Astrocyte of the spinal cord (primary cell): Measurements from ENCODE around the gene EN1.
A peak's percentile ranks its signal among the peaks of the same experiment; 100 is the strongest.

Source experiments
- DNase-seq: peaks from one replicate; pipeline ENCODE4 v3.0.0; 2011; ENCODE audit warnings: low read depth, low spot score
- H3K4me3 ChIP-seq: 2 replicates; pipeline ENCODE4 v1.5.1; 2011; ENCODE audit warnings: low read depth, mild to moderate bottlenecking, low read length, moderate library complexity
- in situ Hi-C: cut with HindIII; loops from 2 replicates; pipeline ENCODE4 v1.10.0; 2017; ENCODE audit warnings: low sequenced_read_pairs
- TF ChIP-seq, protein P1 (sequence below): IDR thresholded peaks from 2 replicates; pipeline ENCODE4 v1.5.1; 2012; ENCODE audit warnings: low read depth, mild to moderate bottlenecking, low read length, inconsistent platforms

EN1 gene

DNA sequence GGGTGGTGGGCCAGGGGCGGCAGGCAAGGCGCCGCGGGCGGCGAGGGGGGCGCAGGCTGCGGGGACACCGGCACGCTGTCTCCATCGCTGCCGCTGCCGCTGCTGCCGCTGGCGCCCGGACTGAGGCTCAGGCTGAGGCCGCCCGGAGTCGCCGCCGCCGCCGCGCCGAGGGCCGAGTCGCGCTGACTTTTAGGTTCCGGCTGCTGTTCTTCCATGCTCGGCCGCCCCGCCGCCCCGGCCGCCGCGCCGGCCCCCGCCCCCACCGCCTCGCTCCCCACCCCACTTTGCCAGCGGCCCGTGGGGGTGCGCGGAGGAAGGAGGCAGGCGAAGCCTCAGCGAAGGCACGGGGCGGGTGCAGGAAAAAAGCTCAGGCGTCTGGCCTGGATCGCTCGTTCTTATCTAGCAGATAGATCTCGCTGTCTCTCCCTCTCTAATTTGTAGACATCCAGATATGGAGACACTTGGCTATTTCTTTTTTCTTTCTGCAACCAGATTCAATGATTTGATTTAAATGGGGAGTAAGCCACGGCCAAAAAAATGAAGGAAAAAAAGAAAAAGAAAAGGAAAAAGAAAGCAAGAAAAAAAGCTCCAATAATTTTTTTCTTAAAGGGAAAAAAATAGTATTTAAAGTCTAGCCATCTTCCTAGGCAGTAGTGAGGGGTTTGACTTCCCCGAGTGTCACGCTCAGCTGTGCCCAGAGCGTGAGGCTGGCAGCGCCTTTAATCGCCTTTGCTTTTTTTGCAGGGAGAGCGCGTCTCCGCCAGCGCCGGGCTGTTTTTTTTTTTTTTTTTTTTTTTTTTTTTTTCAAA, at the start of gene EN1:
TSS of gene EN1 (minus strand) at position 696 of the 809 bp plus-strand sequence. CDS start at position 215, 481 bp downstream.
- DNase-seq, result no peak

DNA sequence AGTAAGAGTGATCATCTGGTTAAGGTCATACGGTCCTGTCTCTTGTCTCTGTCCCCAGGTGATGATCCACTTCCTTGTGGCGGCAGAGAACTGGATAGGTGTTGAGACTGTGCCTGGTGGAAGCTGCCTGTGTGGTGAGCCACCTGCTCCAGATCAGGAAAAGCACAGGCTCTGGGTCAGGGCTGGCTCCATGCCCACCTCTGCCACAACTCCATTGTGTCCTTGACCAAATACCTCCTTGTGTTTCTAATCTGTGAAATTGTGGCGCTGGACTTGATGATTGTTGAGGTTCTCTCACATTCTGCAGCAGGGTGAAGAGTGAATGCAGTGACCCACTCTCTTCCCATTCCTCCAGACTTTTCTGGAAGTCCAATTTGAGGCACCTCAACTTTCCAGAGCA, 45.7 kb upstream of the EN1 start:
- TF ChIP-seq, protein P1, sequence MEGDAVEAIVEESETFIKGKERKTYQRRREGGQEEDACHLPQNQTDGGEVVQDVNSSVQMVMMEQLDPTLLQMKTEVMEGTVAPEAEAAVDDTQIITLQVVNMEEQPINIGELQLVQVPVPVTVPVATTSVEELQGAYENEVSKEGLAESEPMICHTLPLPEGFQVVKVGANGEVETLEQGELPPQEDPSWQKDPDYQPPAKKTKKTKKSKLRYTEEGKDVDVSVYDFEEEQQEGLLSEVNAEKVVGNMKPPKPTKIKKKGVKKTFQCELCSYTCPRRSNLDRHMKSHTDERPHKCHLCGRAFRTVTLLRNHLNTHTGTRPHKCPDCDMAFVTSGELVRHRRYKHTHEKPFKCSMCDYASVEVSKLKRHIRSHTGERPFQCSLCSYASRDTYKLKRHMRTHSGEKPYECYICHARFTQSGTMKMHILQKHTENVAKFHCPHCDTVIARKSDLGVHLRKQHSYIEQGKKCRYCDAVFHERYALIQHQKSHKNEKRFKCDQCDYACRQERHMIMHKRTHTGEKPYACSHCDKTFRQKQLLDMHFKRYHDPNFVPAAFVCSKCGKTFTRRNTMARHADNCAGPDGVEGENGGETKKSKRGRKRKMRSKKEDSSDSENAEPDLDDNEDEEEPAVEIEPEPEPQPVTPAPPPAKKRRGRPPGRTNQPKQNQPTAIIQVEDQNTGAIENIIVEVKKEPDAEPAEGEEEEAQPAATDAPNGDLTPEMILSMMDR, result no peak
- in situ Hi-C loops, result no loop called here
- no peak for DNase-seq
- H3K4me3 ChIP-seq, result no peak overlapping the region

More for the DNA sequence above, at the start of gene EN1:
- in situ Hi-C loops, result no loop called here
- peak within 1 kb of the TSS; percentile 41 for H3K4me3 ChIP-seq
- TF ChIP-seq, protein P1, result no peak

DNA sequence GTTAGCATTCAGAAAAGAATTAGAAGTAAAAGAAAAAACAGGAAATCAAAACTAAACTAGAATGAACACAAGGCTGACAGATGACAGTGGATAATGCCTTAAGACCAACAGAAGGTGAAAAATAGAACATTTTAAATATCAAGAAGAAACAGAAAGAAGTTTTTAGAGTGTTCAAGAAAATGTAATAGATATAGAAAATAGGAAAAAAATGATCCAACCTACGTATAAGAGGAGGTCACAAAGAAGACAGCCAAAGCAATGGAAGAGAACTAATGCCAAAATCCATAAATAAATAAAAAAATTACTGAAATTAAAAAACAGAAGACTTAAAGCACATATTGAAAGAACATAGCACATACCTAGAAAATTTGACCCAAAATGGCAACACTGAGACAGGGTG, 42.5 kb upstream of the EN1 start:
- TF ChIP-seq, protein P1, result no peak
- H3K4me3 ChIP-seq, result no peak overlapping the region
- DNase-seq, result peak; percentile 2
- in situ Hi-C loops, result no loop called here

DNA sequence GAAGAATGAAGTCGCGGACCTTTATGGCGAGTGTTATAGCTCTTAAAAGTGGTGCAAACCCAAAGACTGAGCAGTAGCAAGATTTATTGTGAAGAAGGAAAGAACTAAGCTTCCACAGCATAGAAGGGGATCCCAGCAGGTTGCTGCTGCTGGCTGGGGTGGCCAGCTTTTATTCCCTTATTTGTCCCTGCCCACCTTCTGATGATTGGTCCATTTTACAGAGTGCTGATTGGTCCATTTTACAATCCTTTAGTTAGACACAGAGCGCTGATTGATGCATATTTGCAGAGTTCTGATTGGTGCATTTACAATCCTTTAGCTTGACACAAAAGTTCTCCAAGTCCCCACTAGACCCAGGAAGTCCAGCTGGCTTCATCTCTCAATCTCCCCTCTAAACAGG, 36.3 kb upstream of the EN1 start:
- no peak for DNase-seq
- no peak overlapping the region for H3K4me3 ChIP-seq
- in situ Hi-C loops, result no loop called here
- TF ChIP-seq, protein P1, result no peak

DNA sequence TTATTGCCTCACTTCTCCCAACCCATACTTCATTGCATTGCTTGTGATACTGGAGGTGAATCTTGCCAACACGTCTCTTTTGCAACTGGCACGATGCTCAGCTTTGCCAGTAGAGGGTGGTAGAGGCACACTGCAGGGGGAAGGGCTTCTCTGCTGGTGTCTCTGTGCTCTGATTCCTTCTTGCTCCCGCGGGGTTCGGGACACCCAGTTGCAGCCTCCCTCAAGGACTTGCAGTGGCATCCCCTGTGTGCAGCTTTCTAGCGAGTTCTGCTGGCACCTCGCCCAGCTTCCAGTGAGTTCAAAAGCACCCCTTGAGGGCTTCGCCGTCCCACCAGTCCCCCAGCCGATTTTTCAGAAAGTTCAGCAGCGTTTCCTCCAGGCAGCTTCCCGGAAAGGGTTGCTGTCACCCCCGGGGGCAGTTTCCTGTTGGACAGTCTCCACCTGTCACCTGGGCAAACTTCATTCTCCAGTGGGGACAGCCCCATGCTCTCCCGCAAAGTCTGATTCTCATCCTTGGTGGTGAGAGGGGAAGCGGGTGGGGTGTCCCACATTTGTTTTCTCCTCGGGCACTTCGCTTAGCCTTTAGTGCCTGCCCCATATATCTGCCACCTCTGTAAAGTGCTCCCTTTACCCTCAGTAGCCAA, 35.4 kb upstream of the EN1 start:
- TF ChIP-seq, protein P1, result peak; percentile 94
- peak; percentile 21 for DNase-seq
- in situ Hi-C loops, result no loop called here
- no peak overlapping the region for H3K4me3 ChIP-seq

DNA sequence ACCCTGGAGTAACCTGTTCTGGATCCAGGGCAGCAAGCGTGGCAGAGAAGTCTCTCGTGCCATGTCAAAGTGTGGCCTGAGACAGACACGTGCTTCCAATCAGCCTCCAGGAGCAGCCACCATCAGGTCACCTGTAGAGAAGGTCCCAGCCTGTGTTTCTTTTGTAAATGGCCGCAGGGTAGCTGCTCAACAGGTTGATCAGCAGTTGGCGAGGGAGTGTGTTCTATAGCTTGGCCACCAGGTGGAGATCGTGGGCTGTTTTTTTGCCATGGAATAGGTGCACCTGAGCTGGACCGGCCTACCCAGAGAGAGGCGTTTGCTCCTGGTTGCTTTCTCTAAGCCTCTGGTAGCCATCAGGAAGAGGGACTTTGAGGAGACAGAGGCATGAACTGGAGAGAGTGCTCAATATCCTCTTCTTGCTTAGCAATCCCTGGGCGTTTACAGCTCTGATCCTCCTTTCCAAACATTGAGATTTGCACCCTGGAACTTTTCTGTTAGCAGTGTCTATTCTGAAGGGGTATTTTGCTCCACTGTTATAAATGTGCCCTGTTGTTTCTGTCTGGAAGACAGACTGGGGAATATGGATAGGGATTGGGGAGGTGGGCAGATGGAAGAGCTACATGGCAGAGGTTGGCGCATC, 34.2 kb upstream of the EN1 start:
- TF ChIP-seq, protein P1, result peak; percentile 88
- H3K4me3 ChIP-seq, result no peak overlapping the region
- DNase-seq, result peak; percentile 30
- in situ Hi-C loops, result no loop called here
